ENCODE data around the gene TLN1. TPM values are rescaled to one million over a fixed set of nuclear protein-coding genes. Genes with fewer than 3 reads are reported as not detected.

The TLN1 gene
- total and polyA plus RNA-seq, 2 experiments from 2014 or later, result 198 to 527 TPM

DNA sequence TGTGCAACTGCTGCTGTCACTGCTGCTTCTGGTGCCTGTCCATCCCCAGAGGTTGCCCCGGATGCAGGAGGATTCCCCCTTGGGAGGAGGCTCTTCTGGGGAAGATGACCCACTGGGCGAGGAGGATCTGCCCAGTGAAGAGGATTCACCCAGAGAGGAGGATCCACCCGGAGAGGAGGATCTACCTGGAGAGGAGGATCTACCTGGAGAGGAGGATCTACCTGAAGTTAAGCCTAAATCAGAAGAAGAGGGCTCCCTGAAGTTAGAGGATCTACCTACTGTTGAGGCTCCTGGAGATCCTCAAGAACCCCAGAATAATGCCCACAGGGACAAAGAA is 58.0 kb downstream of the TLN1 start:
- Histone ChIP-seq H3K36me3 (ENCODE audit: low read depth) (no peaks in the 10 kb centered on the region), H3K9ac (no peak overlapping the region), H3K27me3 (replicated peaks; ENCODE audit: insufficient read depth) (no peaks in the 10 kb centered on the region), H3F3A (ENCODE audit: insufficient read depth) (peaks cover 24% of the 10 kb centered on the region; the same call in 1 of the 2 replicates), H4K20me1 (ENCODE audit: insufficient read depth) (no peaks in the 10 kb centered on the region), H3K4me2 (ENCODE audit: unreplicated experiment) (peak overlapping the region; percentile 42), H2AFZ (no peak overlapping the region), H3K9me3 (ENCODE audit: low read depth) (no peaks in the 10 kb centered on the region), H3K27ac (no peak overlapping the region), H3K9me2 (ENCODE audit: insufficient read depth) (no peaks in the 10 kb centered on the region), H3K4me1 (ENCODE audit: insufficient read depth) (0 out of 2 replicates have a peak, but pooled peaks cover 3% of the 10 kb centered on the region), H3K4me3 (no peak overlapping the region), H3K79me2 (ENCODE audit: insufficient read depth) (no peaks in the 10 kb centered on the region)
- in situ Hi-C loops (cut with MboI), result no loop called here
- no peak for DNase-seq
- TF ChIP-seq EZH2 (IDR thresholded peaks at IDR 0.05; ENCODE audit: insufficient read depth, poor library complexity, severe bottlenecking), result no peak
- no peak for TF ChIP-seq EZH2phosphoT487 (IDR thresholded peaks at IDR 0.05; ENCODE audit: insufficient read depth, low read depth)
- 63 to 71% methylated on average over 3 of the region's 3 CpGs for WGBS, 2 experiments (ENCODE audit: low coverage in 1 of 2, low lambda C conversion rate in 2 of 2, missing lambda C conversion rate in 2 of 2)

DNA sequence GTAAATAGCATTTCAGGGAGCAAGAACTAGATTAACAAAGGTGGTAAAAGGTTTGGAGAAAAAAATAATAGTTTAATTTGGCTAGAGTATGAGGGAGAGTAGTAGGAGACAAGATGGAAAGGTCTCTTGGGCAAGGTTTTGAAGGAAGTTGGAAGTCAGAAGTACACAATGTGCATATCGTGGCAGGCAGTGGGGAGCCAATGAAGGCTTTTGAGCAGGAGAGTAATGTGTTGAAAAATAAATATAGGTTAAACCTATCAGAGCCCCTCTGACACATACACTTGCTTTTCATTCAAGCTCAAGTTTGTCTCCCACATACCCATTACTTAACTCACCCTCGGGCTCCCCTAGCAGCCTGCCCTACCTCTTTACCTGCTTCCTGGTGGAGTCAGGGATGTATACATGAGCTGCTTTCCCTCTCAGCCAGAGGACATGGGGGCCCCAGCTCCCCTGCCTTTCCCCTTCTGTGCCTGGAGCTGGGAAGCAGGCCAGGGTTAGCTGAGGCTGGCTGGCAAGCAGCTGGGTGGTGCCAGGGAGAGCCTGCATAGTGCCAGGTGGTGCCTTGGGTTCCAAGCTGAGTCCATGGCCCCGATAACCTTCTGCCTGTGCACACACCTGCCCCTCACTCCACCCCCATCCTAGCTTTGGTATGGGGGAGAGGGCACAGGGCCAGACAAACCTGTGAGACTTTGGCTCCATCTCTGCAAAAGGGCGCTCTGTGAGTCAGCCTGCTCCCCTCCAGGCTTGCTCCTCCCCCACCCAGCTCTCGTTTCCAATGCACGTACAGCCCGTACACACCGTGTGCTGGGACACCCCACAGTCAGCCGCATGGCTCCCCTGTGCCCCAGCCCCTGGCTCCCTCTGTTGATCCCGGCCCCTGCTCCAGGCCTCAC is 58.6 kb downstream of the TLN1 start, which contains the start of gene CA9:
Gene CA9 (plus strand): TSS at position 797 of the 893 bp plus-strand sequence. CDS start 32 bp downstream, at position 829.
- peak within 1 kb of the TSS; percentile 42 for H3K4me2 ChIP-seq (ENCODE audit: unreplicated experiment)
- H3K79me2 ChIP-seq (ENCODE audit: insufficient read depth), result no peaks in the 10 kb centered on the region
- WGBS, 2 experiments (ENCODE audit: low coverage in 1 of 2, low lambda C conversion rate in 2 of 2, missing lambda C conversion rate in 2 of 2), result 28 to 33% methylated on average over 10 of the region's 10 CpGs
- H3K4me1 ChIP-seq (ENCODE audit: insufficient read depth), result 0 out of 2 replicates have a peak, but pooled peaks cover 3% of the 10 kb centered on the region
- no peak within 1 kb of the TSS for H3K4me3 ChIP-seq
- no peak for DNase-seq
- H3K9me3 ChIP-seq (ENCODE audit: low read depth), result no peaks in the 10 kb centered on the region
- no peaks in the 10 kb centered on the region for H3K27me3 ChIP-seq (replicated peaks; ENCODE audit: insufficient read depth)
- peaks cover 18% of the 10 kb centered on the region; the same call in 1 of the 2 replicates for H3F3A ChIP-seq (ENCODE audit: insufficient read depth)
- no peaks in the 10 kb centered on the region for H4K20me1 ChIP-seq (ENCODE audit: insufficient read depth)
- H3K9me2 ChIP-seq (ENCODE audit: insufficient read depth), result no peaks in the 10 kb centered on the region
- H3K36me3 ChIP-seq (ENCODE audit: low read depth), result no peaks in the 10 kb centered on the region
- H3K27ac ChIP-seq, result no peak within 1 kb of the TSS
- H3K9ac ChIP-seq, result no peak within 1 kb of the TSS
- in situ Hi-C loops (cut with MboI), result no loop called here
- no peak within 1 kb of the TSS for H2AFZ ChIP-seq
- no peak for TF ChIP-seq EZH2phosphoT487 (IDR thresholded peaks at IDR 0.05; ENCODE audit: insufficient read depth, low read depth)
- no peak for TF ChIP-seq EZH2 (IDR thresholded peaks at IDR 0.05; ENCODE audit: insufficient read depth, poor library complexity, severe bottlenecking)

DNA sequence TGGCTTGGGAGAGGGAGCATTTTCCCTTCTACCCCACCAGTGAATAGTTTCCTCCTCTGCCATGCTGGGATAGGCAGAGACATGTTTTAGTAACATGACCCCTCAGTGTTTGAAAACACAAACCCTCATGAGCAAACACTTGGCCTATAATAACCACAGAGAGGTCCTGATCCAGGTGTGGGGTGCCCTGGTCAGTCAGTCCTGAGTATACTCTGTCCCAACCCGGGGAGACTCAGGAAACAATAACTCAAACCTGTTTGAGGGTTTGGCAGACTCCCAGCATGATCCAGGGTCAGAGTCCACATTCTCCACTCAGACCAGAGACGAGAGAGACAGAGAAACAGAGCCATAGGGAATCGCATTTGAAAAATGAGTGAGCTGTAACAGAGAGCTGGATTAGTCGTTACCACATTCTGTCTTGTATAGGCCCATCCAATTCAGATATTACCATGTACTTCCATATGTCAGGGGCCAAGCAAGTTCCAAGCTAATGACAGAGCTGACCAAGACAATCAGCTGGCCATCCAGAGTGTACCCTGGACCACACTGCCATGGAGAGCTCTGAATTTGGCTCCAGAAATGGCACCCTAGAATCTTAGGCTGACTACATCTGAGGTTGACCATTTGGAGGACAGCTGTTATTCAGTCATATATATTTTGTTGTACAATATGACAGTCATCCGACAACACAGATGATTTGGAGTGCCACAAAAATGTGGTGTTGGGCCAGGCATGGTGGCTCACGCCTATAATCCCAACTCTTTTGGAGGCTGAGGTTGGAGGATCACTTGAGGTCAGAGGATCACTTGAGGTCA is 62.5 kb downstream of the TLN1 start:
- Histone ChIP-seq H3K79me2 (ENCODE audit: insufficient read depth) (no peaks in the 10 kb centered on the region), H3K27ac (no peak overlapping the region), H3K4me1 (ENCODE audit: insufficient read depth) (0 out of 2 replicates have a peak, but pooled peaks cover 3% of the 10 kb centered on the region), H3K36me3 (ENCODE audit: low read depth) (no peaks in the 10 kb centered on the region), H3K4me3 (no peak overlapping the region), H4K20me1 (ENCODE audit: insufficient read depth) (no peaks in the 10 kb centered on the region), H2AFZ (no peak overlapping the region), H3K9me2 (ENCODE audit: insufficient read depth) (no peaks in the 10 kb centered on the region), H3K9me3 (ENCODE audit: low read depth) (no peaks in the 10 kb centered on the region), H3K9ac (no peak overlapping the region), H3K4me2 (ENCODE audit: unreplicated experiment) (no peak overlapping the region), H3F3A (ENCODE audit: insufficient read depth) (0 out of 2 replicates have a peak, but pooled peaks cover 8% of the 10 kb centered on the region), H3K27me3 (replicated peaks; ENCODE audit: insufficient read depth) (no peaks in the 10 kb centered on the region)
- no peak for DNase-seq
- WGBS, 2 experiments (ENCODE audit: low coverage in 1 of 2, low lambda C conversion rate in 2 of 2, missing lambda C conversion rate in 2 of 2), result 38 to 52% methylated on average over 6 of the region's 6 CpGs
- in situ Hi-C loops (cut with MboI), result no loop called here
- TF ChIP-seq EZH2 (IDR thresholded peaks at IDR 0.05; ENCODE audit: insufficient read depth, poor library complexity, severe bottlenecking), result no peak
- TF ChIP-seq EZH2phosphoT487 (IDR thresholded peaks at IDR 0.05; ENCODE audit: insufficient read depth, low read depth), result no peak

DNA sequence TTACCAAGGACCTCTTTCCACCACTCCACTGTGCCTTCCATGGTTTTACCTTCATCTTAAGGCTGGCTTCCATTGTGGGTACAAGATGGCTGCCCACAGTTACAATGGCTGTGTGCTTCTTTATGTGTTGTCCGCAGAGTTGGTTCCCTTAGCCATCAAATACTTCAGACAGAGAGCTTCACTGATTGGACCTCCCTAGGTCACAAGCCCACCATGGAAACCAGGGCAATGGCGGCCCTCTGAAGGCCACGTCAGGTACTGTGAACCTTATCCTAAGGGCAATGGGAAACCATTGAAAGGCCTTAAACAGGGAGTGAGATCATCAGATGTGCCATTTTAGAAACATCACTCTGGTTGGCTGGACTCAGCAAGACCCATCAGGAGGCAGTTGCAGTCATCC is 64.1 kb downstream of the TLN1 start:
- H3K79me2 ChIP-seq (ENCODE audit: insufficient read depth), result no peaks in the 10 kb centered on the region
- H3K27ac ChIP-seq, result no peak overlapping the region
- no peaks in the 10 kb centered on the region for H3K9me3 ChIP-seq (ENCODE audit: low read depth)
- H3K9me2 ChIP-seq (ENCODE audit: insufficient read depth), result no peaks in the 10 kb centered on the region
- no peak overlapping the region for H3K4me3 ChIP-seq
- no peak overlapping the region for H2AFZ ChIP-seq
- DNase-seq, result no peak
- no peaks in the 10 kb centered on the region for H4K20me1 ChIP-seq (ENCODE audit: insufficient read depth)
- in situ Hi-C loops (cut with MboI), result no loop called here
- no peak overlapping the region for H3K9ac ChIP-seq
- TF ChIP-seq EZH2phosphoT487 (IDR thresholded peaks at IDR 0.05; ENCODE audit: insufficient read depth, low read depth) (no peak), EZH2 (IDR thresholded peaks at IDR 0.05; ENCODE audit: insufficient read depth, poor library complexity, severe bottlenecking) (no peak)
- H3F3A ChIP-seq (ENCODE audit: insufficient read depth), result peaks cover 14% of the 10 kb centered on the region; the same call in 1 of the 2 replicates
- WGBS, 2 experiments (ENCODE audit: low coverage in 1 of 2, low lambda C conversion rate in 2 of 2, missing lambda C conversion rate in 2 of 2), result 68 to 79% methylated on average over 3 of the region's 3 CpGs
- no peaks in the 10 kb centered on the region for H3K4me1 ChIP-seq (ENCODE audit: insufficient read depth)
- H3K4me2 ChIP-seq (ENCODE audit: unreplicated experiment), result no peak overlapping the region
- no peaks in the 10 kb centered on the region for H3K36me3 ChIP-seq (ENCODE audit: low read depth)
- H3K27me3 ChIP-seq (replicated peaks; ENCODE audit: insufficient read depth), result no peaks in the 10 kb centered on the region
